Endothelial cell of umbilical vein (primary cell): Measurements from ENCODE around the gene DUOXA2. TPM values are rescaled to one million over a fixed set of nuclear protein-coding genes. Genes with fewer than 3 reads are reported as not detected.

ENCODE experiments used
- BruUV-seq: library from RNA; stranded (reverse); fragments of 400-500 nt; replicated peaks from 2 replicates; lab custom pipeline; 2021; lab: Mats Ljungman, UMichigan
- CTCF ChIA-PET: fragments of 300-600, 350-600 bp; sonication (Branson Sonifier 250); formaldehyde crosslinking; loops from one replicate; lab custom pipeline; 2021; ENCODE audit warnings: antibody characterized with exemption, inconsistent platforms; lab: Charles Lee
- POLR2A ChIA-PET: fragments of 300-600, 350-600 bp; sonication (Branson Sonifier 250); formaldehyde crosslinking; loops from one replicate; lab custom pipeline; 2021; ENCODE audit warnings: antibody characterized with exemption, inconsistent platforms; lab: Charles Lee
- DNase-seq: peaks from one replicate; pipeline ENCODE4 v3.0.0-alpha.2; 2011; ENCODE audit warnings: low read depth, low spot score
- FAIRE-seq: peaks from 2 replicates; lab custom pipeline; 2011; peaks lifted over from hg19 to GRCh38; lab: Jason Lieb, UNC
- H2AFZ ChIP-seq: 2 replicates; pipeline ENCODE4 v1.6.0; 2012; ENCODE audit warnings: low read depth, low read length, control low read depth, inconsistent platforms
- H3K27ac ChIP-seq: 2 replicates; pipeline ENCODE4 v1.5.1; 2011; ENCODE audit warnings: low read depth, mild to moderate bottlenecking, control low read depth, low read length, moderate library complexity; ENCODE audit not compliant: insufficient read depth
- H3K27me3 ChIP-seq, 2 experiments: 2 replicates each; pipeline versions ENCODE4 v1.6.0 to v1.6.1; 2011; ENCODE audit warnings: low read length in 2 of 2, mixed read lengths in 1 of 2; ENCODE audit not compliant: control insufficient read depth in 2 of 2, insufficient read depth in 2 of 2
- H3K36me3 ChIP-seq, 2 experiments: 2 replicates in 1 of 2; 3 replicates in 1 of 2; pipeline ENCODE4 v1.5.1; 2011; ENCODE audit warnings: low read length in 2 of 2, mild to moderate bottlenecking in 1 of 2, moderate library complexity in 1 of 2; ENCODE audit not compliant: control insufficient read depth in 2 of 2, insufficient read depth in 2 of 2; ENCODE audit errors: extremely low read depth in 1 of 2
- H3K4me1 ChIP-seq: 3 replicates; pipeline ENCODE4 v1.5.1; 2011; ENCODE audit warnings: mild to moderate bottlenecking, low read length; ENCODE audit not compliant: control insufficient read depth, insufficient read depth; ENCODE audit errors: extremely low read depth
- H3K4me2 ChIP-seq: 2 replicates; pipeline ENCODE4 v1.6.1; 2011; ENCODE audit warnings: low read length, control low read depth, mixed read lengths; ENCODE audit not compliant: insufficient read depth
- H3K4me3 ChIP-seq, 3 experiments: fragments of 200-600 bp in 1 of 3; sonication (generic), shearing (Covaris generic) in 1 of 3; replicated peaks in 1 of 3; 2 replicates each; pipeline ENCODE4 v1.5.1; 2011 to 2016; ENCODE audit warnings: control low read depth in 3 of 3, low read length in 3 of 3, mild to moderate bottlenecking in 2 of 3, inconsistent platforms in 1 of 3, low read depth in 1 of 3, moderate library complexity in 1 of 3; ENCODE audit not compliant: insufficient read depth in 1 of 3
- H3K79me2 ChIP-seq: 2 replicates; pipeline ENCODE4 v1.6.0; 2012; ENCODE audit warnings: low read length, inconsistent platforms; ENCODE audit not compliant: control insufficient read depth, insufficient read depth
- H3K9ac ChIP-seq: replicated peaks from 2 replicates; pipeline ENCODE3; 2011; ENCODE audit warnings: low read length, control low read depth; ENCODE audit not compliant: insufficient read depth; ENCODE audit errors: extremely low read depth
- H3K9me1 ChIP-seq: replicated peaks from 3 replicates; pipeline ENCODE4 v1.6.0; 2011; ENCODE audit warnings: mild to moderate bottlenecking, low read length; ENCODE audit not compliant: control insufficient read depth, insufficient read depth; ENCODE audit errors: extremely low read depth
- H3K9me3 ChIP-seq: replicated peaks from 2 replicates; pipeline ENCODE4 v1.5.1; 2012; ENCODE audit warnings: low read length, inconsistent platforms; ENCODE audit not compliant: control insufficient read depth, insufficient read depth
- H4K20me1 ChIP-seq: replicated peaks from 2 replicates; pipeline ENCODE3; 2011; ENCODE audit warnings: mild to moderate bottlenecking, low read length; ENCODE audit not compliant: control insufficient read depth, insufficient read depth; ENCODE audit errors: extremely low read depth
- EZH2 ChIP-seq: IDR thresholded peaks from 2 replicates; pipeline ENCODE4 v1.6.1; 2012; ENCODE audit warnings: borderline replicate concordance, low read depth, mild to moderate bottlenecking, moderate library complexity, low read length, inconsistent platforms; ENCODE audit not compliant: severe bottlenecking
- FOS ChIP-seq: IDR thresholded peaks from 2 replicates; pipeline ENCODE4 v1.6.1; 2011; ENCODE audit warnings: mild to moderate bottlenecking, low read length, moderate library complexity, borderline replicate concordance; ENCODE audit not compliant: insufficient read depth
- GATA2 ChIP-seq: IDR thresholded peaks from 2 replicates; pipeline ENCODE4 v1.7.0; 2011; ENCODE audit warnings: low read depth, mild to moderate bottlenecking, moderate library complexity, mixed read lengths, low read length; ENCODE audit not compliant: insufficient read length, insufficient read depth
- JUN ChIP-seq: IDR thresholded peaks from 2 replicates; pipeline ENCODE4 v1.6.1; 2011; ENCODE audit warnings: borderline replicate concordance, low read depth; ENCODE audit not compliant: insufficient read length, insufficient read depth
- POLR2A ChIP-seq: IDR thresholded peaks from 2 replicates; pipeline ENCODE4 v1.6.1; 2012; ENCODE audit warnings: low read depth, mild to moderate bottlenecking, control low read depth, low read length
- POLR2AphosphoS5 ChIP-seq: IDR thresholded peaks from 2 replicates; pipeline ENCODE4 v1.6.1; 2012; ENCODE audit warnings: low read depth, mild to moderate bottlenecking, control low read depth, low read length, moderate library complexity; ENCODE audit not compliant: insufficient read depth
- dilution Hi-C: fragments of 300-500 bp; cut with MboI; formaldehyde crosslinking; loops from one replicate; pipeline ENCODE4 v1.15.0; 2019; ENCODE audit warnings: low sequenced_read_pairs; ENCODE audit not compliant: extremely low pct_ligation_motif_present
- intact Hi-C: fragments of 100-400 bp; cut with micrococcal nuclease; formaldehyde crosslinking; loops from one replicate; pipeline ENCODE4 v1.10.0; 2022
- polyA plus RNA-seq, 4 experiments: library from polyadenylated mRNA; depleted of rRNA in 3 of 4; stranded (reverse) in 3 of 4; unstranded in 1 of 4; fragments of >200 nt; gene quantifications; 2 replicates each; pipeline versions ENCODE4 v1.2.1 to v1.2.3, GENCODE V29; 2011 to 2012; ENCODE audit warnings: missing spikeins in 1 of 4
- total RNA-seq: library from RNA; stranded (reverse); gene quantifications from 2 replicates; pipeline ENCODE4 v1.2.3, GENCODE V29; 2021
- TF ChIP-seq, protein P1 (sequence below): IDR thresholded peaks from 2 replicates; pipeline ENCODE4 v1.6.1; 2011; ENCODE audit not compliant: insufficient read depth, insufficient read length
- TF ChIP-seq, protein P2 (sequence below), 2 donors: IDR thresholded peaks; 1 replicate in 1 of 2; 2 replicates in 1 of 2; pipeline ENCODE4 v1.5.1; 2011; ENCODE audit warnings: low read length in 2 of 2, mild to moderate bottlenecking in 2 of 2, moderate library complexity in 2 of 2, control low read depth in 1 of 2, inconsistent platforms in 1 of 2, low read depth in 1 of 2; ENCODE audit not compliant: insufficient read depth in 1 of 2; ENCODE audit errors: extremely low read depth in 1 of 2

Gene DUOXA2
- total and polyA plus RNA-seq, 2 donors (not counting 3 experiments of a cell fraction or from before 2014, with no cell fraction given) = not detected

DNA sequence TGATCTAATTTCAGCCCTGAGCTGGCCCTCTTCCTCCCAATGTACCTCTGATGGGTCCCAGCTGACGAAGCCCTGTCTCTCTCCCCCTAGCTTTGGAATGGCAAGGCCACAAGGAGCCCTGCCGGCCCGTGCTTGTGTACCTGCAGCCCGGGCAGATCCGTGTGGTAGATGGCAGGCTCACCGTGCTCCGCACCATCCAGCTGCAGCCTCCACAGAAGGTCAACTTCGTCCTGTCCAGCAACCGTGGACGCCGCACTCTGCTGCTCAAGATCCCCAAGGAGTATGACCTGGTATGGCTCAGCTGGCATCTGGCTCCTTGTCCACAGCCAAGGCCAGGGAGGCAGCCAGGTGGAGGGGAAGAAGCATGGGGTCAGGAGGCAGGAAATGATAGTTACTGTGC lies 29.8 kb downstream of the DUOXA2 start:
- intact Hi-C loops = no loop called here
- no TSS peak for BruUV-seq
- no peaks in the 10 kb centered on the region for H3K79me2 ChIP-seq

More for the DNA sequence above, 29.8 kb downstream of the DUOXA2 start:
- FAIRE-seq (no peak), DNase-seq (no peak)
- ChIA-PET POLR2A (no interaction called here), CTCF (interaction anchor here (3.6 kb wide), 1 partner anchor 26 kb away, joined by 9 read pairs; no protein-coding TSS in a partner anchor)
- dilution Hi-C loops = no loop called here
- Histone ChIP-seq H4K20me1 (no peaks in the 10 kb centered on the region), H3K4me2 (no peak overlapping the region), H3K9me3 (no peaks in the 10 kb centered on the region), H3K4me3 (no peak overlapping the region), H2AFZ (no peak overlapping the region), H3K27me3 (no peaks in the 10 kb centered on the region), H3K4me1 (no peaks in the 10 kb centered on the region), H3K36me3 (no peaks in the 10 kb centered on the region), H3K9ac (no peak overlapping the region), H3K9me1 (no peaks in the 10 kb centered on the region), H3K27ac (no peak overlapping the region)
- no peak for TF ChIP-seq EZH2
- no peak for TF ChIP-seq GATA2
- TF ChIP-seq POLR2A = no peak
- TF ChIP-seq JUN = no peak
- TF ChIP-seq, protein P1, sequence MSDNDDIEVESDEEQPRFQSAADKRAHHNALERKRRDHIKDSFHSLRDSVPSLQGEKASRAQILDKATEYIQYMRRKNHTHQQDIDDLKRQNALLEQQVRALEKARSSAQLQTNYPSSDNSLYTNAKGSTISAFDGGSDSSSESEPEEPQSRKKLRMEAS = no peak
- no peak for TF ChIP-seq FOS
- TF ChIP-seq, protein P2, sequence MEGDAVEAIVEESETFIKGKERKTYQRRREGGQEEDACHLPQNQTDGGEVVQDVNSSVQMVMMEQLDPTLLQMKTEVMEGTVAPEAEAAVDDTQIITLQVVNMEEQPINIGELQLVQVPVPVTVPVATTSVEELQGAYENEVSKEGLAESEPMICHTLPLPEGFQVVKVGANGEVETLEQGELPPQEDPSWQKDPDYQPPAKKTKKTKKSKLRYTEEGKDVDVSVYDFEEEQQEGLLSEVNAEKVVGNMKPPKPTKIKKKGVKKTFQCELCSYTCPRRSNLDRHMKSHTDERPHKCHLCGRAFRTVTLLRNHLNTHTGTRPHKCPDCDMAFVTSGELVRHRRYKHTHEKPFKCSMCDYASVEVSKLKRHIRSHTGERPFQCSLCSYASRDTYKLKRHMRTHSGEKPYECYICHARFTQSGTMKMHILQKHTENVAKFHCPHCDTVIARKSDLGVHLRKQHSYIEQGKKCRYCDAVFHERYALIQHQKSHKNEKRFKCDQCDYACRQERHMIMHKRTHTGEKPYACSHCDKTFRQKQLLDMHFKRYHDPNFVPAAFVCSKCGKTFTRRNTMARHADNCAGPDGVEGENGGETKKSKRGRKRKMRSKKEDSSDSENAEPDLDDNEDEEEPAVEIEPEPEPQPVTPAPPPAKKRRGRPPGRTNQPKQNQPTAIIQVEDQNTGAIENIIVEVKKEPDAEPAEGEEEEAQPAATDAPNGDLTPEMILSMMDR (IDR thresholded peaks at IDR 0.05; ENCODE audit: extremely low read depth in 1 of 2, insufficient read depth in 1 of 2, low read depth in 1 of 2, low read length in 2 of 2) = no peak
- TF ChIP-seq POLR2AphosphoS5 = no peak
